ENCODE data around the gene ADAMTS18. TPM values are rescaled to one million over a fixed set of nuclear protein-coding genes. Genes with fewer than 3 reads are reported as not detected.

The ADAMTS18 gene
- total and polyA plus RNA-seq, 9 of the 15 experiments (the other 6 are each of a cell fraction or from before 2014, with no cell fraction given) = not detected

GRCh38 chr16:77328768-77329167, 106.1 kb downstream of the ADAMTS18 start (continued):
- TF ChIP-seq JUN (IDR thresholded peaks at IDR 0.05; ENCODE audit: borderline replicate concordance, low read depth, low read length) (no peak), JUN (CRISPR knock-in tag; IDR thresholded peaks at IDR 0.05; ENCODE audit: borderline replicate concordance) (no peak)

GRCh38 chr16:77328274-77328673, 106.6 kb downstream of the ADAMTS18 start:
- H4K20me1 ChIP-seq (replicated peaks; ENCODE audit: control insufficient read depth, insufficient read depth, low read length) = no peaks in the 10 kb centered on the region
- DNase-seq (ENCODE audit: extremely low read depth in 1 of 4, low spot score in 3 of 4) (no peak), ATAC-seq (no peak), FAIRE-seq (no peak)
- no peaks in the 10 kb centered on the region for H3K79me2 ChIP-seq (ENCODE audit: control insufficient read depth, insufficient read depth, low read length)
- no peak overlapping the region for H3K27ac ChIP-seq (ENCODE audit: extremely low read depth, low read depth, low read length)
- no peak overlapping the region for H3K4me3 ChIP-seq
- no peaks in the 10 kb centered on the region for H3K27me3 ChIP-seq (ENCODE audit: control insufficient read depth in 2 of 2, insufficient read depth in 2 of 2, low read length in 2 of 2)
- no peaks in the 10 kb centered on the region for H3K4me1 ChIP-seq (replicated peaks in 1 of 2; ENCODE audit: control insufficient read depth in 2 of 2, insufficient read depth in 2 of 2, low read length in 2 of 2)
- no peak overlapping the region for H3K9ac ChIP-seq (ENCODE audit: insufficient read depth in 1 of 2, low read depth in 2 of 2, low read length in 2 of 2)
- in situ Hi-C loops (cut with MboI) (no loop called here), intact Hi-C loops (cut with micrococcal nuclease) (no loop called here)
- ChIA-PET CTCF (ENCODE audit: low intra/inter-chr PET ratio) (no interaction called here), POLR2A (no interaction called here)
- no peak overlapping the region for H2AFZ ChIP-seq (ENCODE audit: low read depth, low read length)
- WGBS (ENCODE audit: insufficient coverage, low coverage, missing lambda C conversion rate) = 0% methylated on average over 7 of the region's 7 CpGs
- no peaks in the 10 kb centered on the region for H3K9me3 ChIP-seq (replicated peaks; ENCODE audit: control insufficient read depth, insufficient read depth, low read depth, low read length)
- H3K36me3 ChIP-seq (ENCODE audit: control insufficient read depth, insufficient read depth, low read length) = no peaks in the 10 kb centered on the region
- H3K4me2 ChIP-seq (ENCODE audit: insufficient read depth, low read length) = no peak overlapping the region
- peaks cover 2% of the 10 kb centered on the region for H3K9me1 ChIP-seq (ENCODE audit: control insufficient read depth, insufficient read depth, low read length)
- BruUV-seq (replicated peaks) = no TSS peak
- TF ChIP-seq BRF2 (IDR thresholded peaks at IDR 0.05; ENCODE audit: borderline replicate concordance, insufficient read depth, insufficient read length) = no peak
- no peak for TF ChIP-seq SREBF2 (CRISPR knock-in tag; IDR thresholded peaks at IDR 0.05)
- TF ChIP-seq ILF3 (IDR thresholded peaks at IDR 0.05; ENCODE audit: borderline replicate concordance) = no peak
- TF ChIP-seq MGA (IDR thresholded peaks at IDR 0.05) = no peak
- no peak for TF ChIP-seq NFRKB (IDR thresholded peaks at IDR 0.05; ENCODE audit: low read depth)
- no peak for TF ChIP-seq MCM2 (IDR thresholded peaks at IDR 0.05; ENCODE audit: low read depth)
- no peak for TF ChIP-seq PHF20 (IDR thresholded peaks at IDR 0.05; ENCODE audit: partially characterized antibody)
- no peak for TF ChIP-seq HEY1 (CRISPR knock-in tag; IDR thresholded peaks at IDR 0.05; ENCODE audit: borderline replicate concordance)
